Spleen (tissue), 7 donors: Measurements from ENCODE around the gene POLD2.

Experiments used
- POLR2A ChIP-seq, 3 donors: fragments of 450-650 bp; IDR thresholded peaks; one replicate each; pipeline ENCODE4 v1.5.1; 2017; ENCODE audit warnings: antibody characterized with exemption in 3 of 3, mild to moderate bottlenecking in 1 of 3
- POLR2AphosphoS5 ChIP-seq, 3 donors: sonication (generic); formaldehyde crosslinking; IDR thresholded peaks; one replicate each; pipeline ENCODE4 v1.5.1; 2017; ENCODE audit warnings: antibody characterized with exemption in 3 of 3
- TF ChIP-seq, protein P1 (sequence below), 11 experiments: fragments of 200-600 bp in 7 of 11; fragments of 450-650 bp in 4 of 11; sonication (generic) in 4 of 11; IDR thresholded peaks in 8 of 11; conservative IDR thresholded peaks in 3 of 11; 1 replicate in 7 of 11; 2 replicates in 4 of 11; pipeline versions ENCODE4 v1.4.0 to v1.8.0; 2016 to 2021; ENCODE audit warnings: antibody characterized with exemption in 11 of 11, inconsistent platforms in 4 of 11, mild to moderate bottlenecking in 1 of 11
- donor health status: DM: no; HTN: no; CAD: no; lungs with moderate emphysema.
- donor health status: DM: no; HTN: no; CAD: no.
- donor health status: DM: no; HTN: no; CAD: no.

DNA sequence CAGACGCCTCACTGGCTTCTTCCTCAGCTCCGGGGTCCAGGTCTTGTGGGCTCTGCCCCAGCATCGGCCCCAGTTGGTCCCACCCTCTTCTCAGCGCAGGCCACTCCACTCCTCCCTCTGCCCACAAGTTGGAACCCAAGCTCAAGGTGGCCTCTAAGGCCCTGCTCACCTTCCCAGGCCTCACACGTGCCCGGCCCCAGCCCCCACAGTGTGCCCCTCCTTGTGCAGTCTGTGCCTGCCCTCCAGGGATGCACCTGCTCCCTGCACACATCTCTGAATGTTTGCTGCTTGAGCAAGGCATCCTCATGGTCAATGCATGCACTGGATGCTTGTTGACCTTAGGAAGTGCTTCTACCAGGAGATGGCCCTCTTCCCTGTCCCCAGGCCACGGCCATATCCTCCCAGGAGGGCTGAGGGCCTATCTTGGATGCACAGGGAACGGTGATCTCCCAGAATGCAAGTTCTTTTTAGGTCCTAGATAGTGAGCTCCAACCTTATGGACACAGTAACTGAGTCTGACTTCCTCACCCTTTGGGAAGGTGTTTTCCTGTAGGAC, 26.9 kb downstream of the POLD2 start:
- TF ChIP-seq, protein P1, sequence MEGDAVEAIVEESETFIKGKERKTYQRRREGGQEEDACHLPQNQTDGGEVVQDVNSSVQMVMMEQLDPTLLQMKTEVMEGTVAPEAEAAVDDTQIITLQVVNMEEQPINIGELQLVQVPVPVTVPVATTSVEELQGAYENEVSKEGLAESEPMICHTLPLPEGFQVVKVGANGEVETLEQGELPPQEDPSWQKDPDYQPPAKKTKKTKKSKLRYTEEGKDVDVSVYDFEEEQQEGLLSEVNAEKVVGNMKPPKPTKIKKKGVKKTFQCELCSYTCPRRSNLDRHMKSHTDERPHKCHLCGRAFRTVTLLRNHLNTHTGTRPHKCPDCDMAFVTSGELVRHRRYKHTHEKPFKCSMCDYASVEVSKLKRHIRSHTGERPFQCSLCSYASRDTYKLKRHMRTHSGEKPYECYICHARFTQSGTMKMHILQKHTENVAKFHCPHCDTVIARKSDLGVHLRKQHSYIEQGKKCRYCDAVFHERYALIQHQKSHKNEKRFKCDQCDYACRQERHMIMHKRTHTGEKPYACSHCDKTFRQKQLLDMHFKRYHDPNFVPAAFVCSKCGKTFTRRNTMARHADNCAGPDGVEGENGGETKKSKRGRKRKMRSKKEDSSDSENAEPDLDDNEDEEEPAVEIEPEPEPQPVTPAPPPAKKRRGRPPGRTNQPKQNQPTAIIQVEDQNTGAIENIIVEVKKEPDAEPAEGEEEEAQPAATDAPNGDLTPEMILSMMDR (IDR thresholded peaks at IDR 0.05 in 8 of 11, conservative IDR thresholded peaks at IDR 0.05 in 3 of 11) = no peak
- TF ChIP-seq POLR2AphosphoS5 (IDR thresholded peaks at IDR 0.05) (no peak), POLR2A (IDR thresholded peaks at IDR 0.05) (no peak)
